ENCODE data around the gene RIIAD1.

DNA sequence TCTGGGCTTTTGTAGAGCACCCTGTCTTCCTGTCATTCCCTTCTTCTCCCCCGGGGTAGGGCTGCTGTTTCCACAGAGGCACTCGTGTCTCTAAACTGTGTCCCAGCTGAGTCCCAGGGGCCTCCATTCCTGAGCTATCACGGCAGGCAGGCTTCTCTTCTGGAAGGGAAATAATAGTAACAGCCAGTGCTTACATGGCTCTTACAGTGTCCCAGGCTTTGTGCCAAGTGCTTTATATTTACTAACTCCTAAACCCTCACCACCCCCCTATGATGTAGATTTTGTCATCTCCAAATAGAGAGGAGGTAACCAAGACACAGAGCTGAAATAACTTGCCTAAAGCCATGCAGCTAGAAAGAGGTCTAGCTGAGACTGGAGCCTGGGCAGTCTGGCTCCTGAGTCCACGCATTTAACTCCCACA is 3.3 kb upstream of the RIIAD1 start:
- TF ChIP-seq CTCF (IDR thresholded peaks at IDR 0.05; ENCODE audit: poor library complexity) (no peak), EZH2 (IDR thresholded peaks at IDR 0.05; ENCODE audit: borderline replicate concordance) (no peak)
